ENCODE data around the gene PTPRN2.
"Not testable (repeated sequence)": the region's sequence is repeated elsewhere in the genome, so short reads cannot be mapped to it uniquely, and the experiment has no call there.

PTPRN2 gene

DNA sequence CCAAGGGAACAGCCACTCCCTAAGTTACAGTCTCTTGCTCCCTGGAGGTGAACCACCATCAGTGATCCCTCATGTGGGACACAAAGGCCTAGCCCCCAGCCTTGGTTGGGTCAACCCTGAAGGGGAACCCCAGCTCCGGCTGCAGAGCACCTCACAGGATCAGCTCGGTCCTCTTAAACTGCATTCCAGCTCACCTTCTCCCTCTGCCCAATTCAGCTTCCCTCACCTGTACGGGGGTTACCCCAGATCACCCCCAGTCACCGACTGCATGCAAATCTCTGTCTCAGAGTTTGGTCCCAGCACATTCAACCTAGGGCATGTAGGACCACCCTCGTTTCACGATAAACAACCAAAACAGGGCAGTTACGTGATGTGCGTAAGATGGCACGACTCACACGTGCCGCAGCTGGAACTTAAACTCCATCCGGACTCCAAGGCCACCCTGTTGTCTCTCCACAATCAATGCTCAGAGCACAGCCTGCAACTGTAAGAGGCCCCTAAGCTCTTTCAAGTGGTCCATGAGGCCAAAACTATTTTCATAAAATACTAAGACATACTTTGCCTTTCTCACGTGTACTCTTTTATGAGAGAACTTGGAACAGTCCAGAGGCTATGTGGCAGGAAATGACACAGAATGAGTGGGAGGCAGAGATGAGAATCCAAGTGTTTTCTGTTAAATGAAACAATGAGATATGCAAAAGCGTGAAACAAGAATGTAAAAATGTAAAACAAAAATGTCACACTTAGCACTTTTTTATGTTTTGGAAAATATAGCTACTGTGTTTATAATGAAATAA lies 285.2 kb downstream of the PTPRN2 start:
- no peak for DNase-seq (ENCODE audit: low read depth in 3 of 3)

GRCh38 chr7:158301207-158301606 lies 286.4 kb downstream of the PTPRN2 start:
- no peak for DNase-seq (ENCODE audit: low read depth in 3 of 3)

- no peak for DNase-seq (ENCODE audit: low read depth in 3 of 3)
Observed at GRCh38 chr7:158300427-158300826, 287.2 kb downstream of the PTPRN2 start.

GRCh38 chr7:158299607-158300006 lies 288.0 kb downstream of the PTPRN2 start:
- no peak for DNase-seq (ENCODE audit: low read depth in 3 of 3)

DNA sequence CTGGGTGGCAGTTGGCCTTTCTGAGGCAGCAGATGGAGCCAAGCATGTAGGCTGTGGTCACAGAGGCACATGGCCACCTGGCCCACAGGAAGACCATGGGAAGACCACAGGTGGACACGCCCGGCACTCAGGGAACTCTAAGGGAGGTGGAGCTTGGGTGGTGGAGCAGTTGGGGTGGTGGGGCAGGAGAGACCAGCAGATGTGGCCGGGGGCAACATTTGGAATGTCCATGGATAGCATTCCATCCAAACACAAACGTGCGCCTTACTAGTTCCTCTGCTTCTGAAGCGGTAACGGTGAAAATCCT lies 290.9 kb downstream of the PTPRN2 start:
- DNase-seq (ENCODE audit: low read depth in 3 of 3) = no peak

DNA sequence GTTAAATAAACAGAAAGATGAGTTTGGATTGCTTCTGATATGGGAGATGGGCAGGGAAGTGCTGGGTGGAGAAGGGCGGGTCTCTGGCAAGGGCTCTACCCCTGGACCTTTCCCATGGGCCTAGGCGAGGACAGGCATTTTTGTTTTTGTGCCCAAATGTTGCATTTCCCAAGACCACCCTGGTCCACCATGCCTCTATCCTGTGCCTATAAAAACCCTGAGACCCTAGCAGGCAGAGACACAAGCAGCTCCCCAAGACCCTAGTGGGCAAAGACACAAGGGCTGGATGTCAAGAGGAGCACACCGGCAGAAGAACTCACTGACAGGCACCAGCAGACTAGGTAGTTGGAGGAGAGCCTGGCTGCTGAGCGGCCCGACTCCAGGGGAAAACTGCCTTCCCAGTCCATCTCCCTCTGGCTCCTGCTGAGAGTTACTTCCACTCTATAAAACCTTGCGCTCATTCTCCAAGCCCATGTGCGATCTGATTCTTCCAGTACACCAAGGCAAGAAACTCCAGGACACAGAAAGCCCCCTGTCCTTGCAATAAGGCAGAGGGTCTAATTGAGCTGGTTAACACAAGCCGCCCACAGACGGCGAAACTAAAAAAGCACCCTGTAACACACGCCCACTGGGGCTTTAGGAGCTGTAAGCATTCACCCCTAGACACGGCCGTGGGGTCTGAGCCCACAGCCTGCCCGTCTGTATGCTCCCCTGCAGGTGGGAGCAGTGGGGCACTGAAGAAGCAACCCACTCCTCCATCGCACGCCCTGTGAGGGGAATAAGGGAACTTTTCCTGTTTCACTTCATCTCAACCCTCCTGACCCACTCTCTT lies 291.4 kb downstream of the PTPRN2 start:
- DNase-seq (ENCODE audit: low read depth in 3 of 3) = no peak

- DNase-seq (ENCODE audit: low read depth in 3 of 3) = not testable (repeated sequence)
Observed at GRCh38 chr7:158294468-158295215, 293.0 kb downstream of the PTPRN2 start.

GRCh38 chr7:158292948-158293347 lies 294.7 kb downstream of the PTPRN2 start:
- DNase-seq (ENCODE audit: low read depth in 3 of 3) = no peak

DNA sequence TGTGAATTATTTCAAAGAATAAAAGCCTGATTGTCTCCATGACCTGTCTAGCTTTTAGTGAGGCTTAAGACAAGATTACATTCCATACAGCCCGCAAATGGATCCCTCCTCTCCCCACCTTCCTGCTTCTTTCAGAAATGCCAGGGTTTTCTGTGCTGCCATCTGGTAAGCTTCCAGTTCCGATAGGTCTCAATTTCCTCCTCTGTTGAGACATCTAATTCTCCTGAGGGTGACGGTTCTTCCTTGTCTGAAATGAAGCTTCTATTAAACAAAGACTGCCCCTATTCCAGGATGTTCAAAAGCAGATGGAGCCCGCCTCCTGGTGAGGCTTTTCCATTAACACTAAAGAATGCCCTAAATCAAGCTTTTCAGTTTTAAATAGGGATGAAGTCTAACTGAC lies 295.6 kb downstream of the PTPRN2 start:
- no peak for DNase-seq (ENCODE audit: low read depth in 3 of 3)

- no peak for DNase-seq (ENCODE audit: low read depth in 3 of 3)
Observed at GRCh38 chr7:158289761-158290523, 297.7 kb downstream of the PTPRN2 start.

GRCh38 chr7:158289231-158289630 lies 298.4 kb downstream of the PTPRN2 start:
- DNase-seq (ENCODE audit: low read depth in 3 of 3) = no peak

DNA sequence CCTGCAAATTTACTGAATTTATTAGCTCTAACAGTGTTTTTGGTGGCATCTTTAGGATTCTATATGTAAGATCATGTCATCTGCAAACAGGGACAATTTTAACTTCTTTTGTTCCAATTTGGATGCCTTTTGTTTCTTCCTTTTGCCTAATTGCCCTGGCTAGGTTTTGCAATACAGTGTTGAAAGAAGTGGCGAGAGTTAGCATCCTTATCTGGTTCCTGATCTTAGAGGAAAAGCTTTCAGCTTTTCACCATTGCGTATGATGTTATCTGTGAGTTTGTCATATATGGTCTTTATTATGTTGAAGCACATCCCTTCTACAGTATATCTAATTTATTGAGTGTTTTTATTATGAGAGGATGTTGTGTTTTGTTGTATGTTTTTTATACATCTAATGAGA lies 301.4 kb downstream of the PTPRN2 start:
- DNase-seq (ENCODE audit: low read depth in 3 of 3) = no peak

DNA sequence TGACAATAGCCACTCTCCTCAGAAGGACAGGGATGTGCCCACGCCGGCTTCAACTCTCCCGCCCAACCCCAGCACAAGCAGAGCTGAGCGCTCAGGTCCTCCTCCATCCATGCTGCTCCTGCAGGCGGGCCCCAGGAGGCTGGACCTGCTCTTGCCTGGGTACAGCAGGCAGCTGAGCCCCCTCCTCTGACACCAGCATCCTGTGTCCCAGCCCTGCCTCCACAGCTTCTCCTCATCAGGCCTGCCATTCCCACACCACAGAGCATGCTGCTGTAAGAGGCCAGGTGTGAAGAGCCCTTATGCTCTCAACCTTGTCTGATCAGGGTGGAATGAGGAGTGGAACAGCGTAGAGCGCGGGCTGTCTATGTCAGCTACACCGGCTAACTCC lies 302.2 kb downstream of the PTPRN2 start:
- DNase-seq (ENCODE audit: low read depth in 3 of 3) = no peak

- DNase-seq (ENCODE audit: low read depth in 3 of 3) = no peak
Observed at GRCh38 chr7:158284617-158285382, 302.8 kb downstream of the PTPRN2 start.

DNA sequence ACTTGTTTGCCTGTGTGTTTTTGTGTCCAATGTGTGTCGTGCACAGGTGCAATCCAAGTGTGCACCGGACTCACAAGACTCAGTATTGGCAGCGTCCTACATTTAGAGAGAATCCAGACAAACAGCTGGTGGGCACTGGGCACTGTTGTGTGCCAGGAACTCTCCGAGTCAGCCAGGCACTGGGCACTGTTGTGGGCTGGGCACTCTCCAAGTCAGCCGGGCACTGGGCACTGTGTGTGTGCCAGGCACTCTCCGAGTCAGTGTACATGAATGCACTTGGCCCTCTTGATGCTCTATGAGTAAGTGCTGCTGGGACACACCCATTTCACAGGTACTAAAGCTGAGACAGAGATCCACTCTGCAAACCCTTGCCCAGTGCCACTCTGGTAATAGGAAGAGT lies 303.5 kb downstream of the PTPRN2 start:
- no peak for DNase-seq (ENCODE audit: low read depth in 3 of 3)

DNA sequence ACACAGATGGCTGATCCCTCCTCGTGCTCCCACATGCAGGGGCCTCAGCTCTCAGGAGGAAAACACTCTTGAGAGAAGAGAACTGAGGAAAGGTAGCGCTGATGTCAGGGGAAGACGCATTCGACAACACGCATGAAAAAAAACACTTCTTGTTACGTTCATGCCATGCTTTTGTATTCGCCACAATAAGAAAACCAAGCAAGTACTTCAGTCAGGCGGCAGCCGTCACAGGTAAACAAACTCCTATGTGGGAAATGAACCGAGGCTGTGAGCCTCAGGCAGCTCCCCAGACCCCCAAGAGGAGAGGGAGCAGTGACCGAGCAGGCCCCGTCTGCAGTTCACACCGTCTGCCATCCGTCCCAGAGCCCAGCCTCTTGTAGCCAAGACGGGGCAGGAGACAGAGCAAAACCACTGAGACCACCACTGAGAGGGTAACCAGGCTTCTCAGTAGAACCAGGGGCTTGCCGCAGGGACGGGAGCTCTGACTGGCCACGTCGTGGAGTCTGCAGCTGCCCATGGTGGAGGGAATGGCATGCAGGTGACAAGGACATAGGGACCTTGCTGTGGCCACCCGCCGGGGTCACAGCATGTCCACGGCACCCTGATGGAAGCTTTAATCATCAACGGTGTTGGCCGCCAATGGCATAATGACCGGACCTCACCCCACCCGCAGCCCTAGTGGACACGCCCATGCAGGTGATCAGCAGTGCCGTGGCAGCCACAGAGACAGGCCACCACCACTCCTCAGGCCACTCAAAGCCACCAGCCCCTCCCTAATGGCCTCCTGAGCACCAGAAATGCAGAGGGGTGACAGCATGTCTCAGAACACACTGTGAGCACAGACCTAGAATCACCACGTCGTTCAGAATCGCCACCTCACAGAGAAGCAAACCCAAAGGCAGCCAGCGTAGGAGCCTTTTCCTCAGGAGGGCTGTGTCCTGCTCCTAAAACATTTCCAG lies 304.3 kb downstream of the PTPRN2 start:
- DNase-seq (ENCODE audit: low read depth in 3 of 3) = no peak

DNA sequence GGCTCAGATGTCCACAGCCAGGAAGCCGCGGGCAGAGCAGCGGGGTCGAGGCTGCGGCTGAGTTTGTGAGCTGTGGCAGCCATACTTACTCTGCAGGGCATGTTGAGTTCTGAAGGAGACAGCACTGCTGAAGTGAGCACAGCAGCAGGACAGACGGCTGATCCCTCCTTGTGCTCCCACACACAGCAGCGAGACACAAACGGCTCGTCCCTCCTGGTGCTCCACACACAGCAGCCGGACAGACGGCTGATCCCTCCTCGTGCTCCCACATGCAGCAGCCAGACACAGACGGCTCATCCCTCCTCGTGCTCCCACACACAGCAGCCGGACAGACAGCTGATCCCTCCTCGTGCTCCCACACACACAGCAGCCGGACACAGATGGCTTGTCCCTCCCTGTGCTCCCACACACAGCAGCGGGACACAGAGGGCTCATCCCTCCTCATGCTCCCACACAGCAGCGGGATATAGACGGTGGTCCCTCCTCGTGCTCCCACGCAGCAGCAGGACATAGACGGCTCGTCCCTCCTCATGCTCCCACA lies 305.1 kb downstream of the PTPRN2 start:
- DNase-seq (ENCODE audit: low read depth in 3 of 3) = no peak

- no peak for DNase-seq (ENCODE audit: low read depth in 3 of 3)
Observed at GRCh38 chr7:158281441-158281840, 306.2 kb downstream of the PTPRN2 start.

DNA sequence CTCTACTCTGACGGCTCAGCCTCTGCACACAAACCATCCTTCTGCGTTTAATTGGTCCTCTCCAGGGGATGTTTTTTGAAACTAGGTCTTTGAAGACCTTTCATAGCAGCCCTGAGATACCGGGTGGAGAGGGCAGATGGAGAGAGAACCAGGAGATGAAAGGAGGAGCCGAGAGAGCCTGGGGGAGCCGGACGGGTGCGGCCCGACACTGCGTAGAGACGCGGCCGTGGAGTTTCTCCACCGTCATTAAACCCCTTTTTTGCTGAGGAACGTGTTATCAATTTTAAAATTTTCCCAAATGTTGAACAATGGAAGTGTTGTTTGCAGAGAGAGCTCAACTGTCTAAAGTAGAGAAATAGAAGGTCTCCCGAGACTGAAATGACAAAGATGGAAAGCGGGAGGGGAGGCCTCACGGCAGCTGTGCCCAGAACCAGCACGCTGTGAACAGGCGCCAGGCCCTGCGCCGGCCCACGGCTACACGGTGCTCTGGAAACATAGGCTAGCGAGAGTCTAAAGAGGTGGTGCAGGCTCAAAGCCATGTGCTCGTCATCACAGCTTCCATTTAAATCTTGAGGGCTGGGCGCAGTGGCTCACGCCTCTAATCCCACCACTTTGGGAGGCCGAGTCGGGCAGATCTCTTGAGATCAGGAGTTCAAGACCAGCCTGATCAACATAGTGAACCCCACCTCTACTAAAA lies 307.0 kb downstream of the PTPRN2 start:
- no peak for DNase-seq (ENCODE audit: low read depth in 3 of 3)
